IMR-90 (cell line): ENCODE measurements around the gene LATS1. TPM values are rescaled to one million over a fixed set of nuclear protein-coding genes. Genes with fewer than 3 reads are reported as not detected.

Experiments used
- ATAC-seq: fragments of 200-7000 bp; cut with Tn5 transposase; 2 replicates; pipeline ENCODE4 v1.9.1; 2020; ENCODE audit warnings: low read depth, mild to moderate bottlenecking, moderate library complexity
- BruUV-seq: library from RNA; stranded (reverse); fragments of 400-500 nt; replicated peaks from 2 replicates; lab custom pipeline; 2021; lab: Mats Ljungman, UMichigan
- CTCF ChIA-PET: fragments of 300-600 bp; formaldehyde crosslinking; extraction: SDS; loops from one replicate; lab custom pipeline; 2021; ENCODE audit warnings: antibody characterized with exemption; lab: Yijun Ruan, JAX
- POLR2A ChIA-PET: fragments of 300-600 bp; sonication (Branson Sonifier 250); formaldehyde crosslinking; loops from one replicate; lab custom pipeline; 2022; ENCODE audit warnings: antibody characterized with exemption; ENCODE audit not compliant: unreplicated experiment; lab: Charles Lee
- DNase-seq: peaks from one replicate; pipeline ENCODE4 v3.0.0; 2013
- H2AFZ ChIP-seq: replicated peaks from 2 replicates; pipeline ENCODE3; 2013; ENCODE audit warnings: low read length, mild to moderate bottlenecking; ENCODE audit not compliant: poor library complexity
- H2AK5ac ChIP-seq: 2 replicates; pipeline ENCODE4 v1.6.1; 2013; ENCODE audit warnings: low read depth, low read length, inconsistent platforms
- H2AK9ac ChIP-seq: replicated peaks from 2 replicates; pipeline ENCODE3; 2013; ENCODE audit warnings: mild to moderate bottlenecking, low read depth, low read length, moderate library complexity; ENCODE audit not compliant: poor library complexity
- H2BK120ac ChIP-seq: 2 replicates; pipeline ENCODE4 v1.6.1; 2013; ENCODE audit warnings: low read depth, low read length, inconsistent platforms
- H2BK15ac ChIP-seq: 3 replicates; pipeline ENCODE4 v1.6.1; 2013; ENCODE audit warnings: low read depth, low read length, inconsistent platforms
- H2BK20ac ChIP-seq: 2 replicates; pipeline ENCODE4 v1.6.1; 2013; ENCODE audit warnings: low read depth, mild to moderate bottlenecking, inconsistent platforms, low read length, moderate library complexity
- H2BK5ac ChIP-seq: 2 replicates; pipeline ENCODE4 v1.6.1; 2013; ENCODE audit warnings: mild to moderate bottlenecking, low read depth, low read length, inconsistent platforms; ENCODE audit not compliant: poor library complexity, severe bottlenecking
- H3K14ac ChIP-seq: replicated peaks from 2 replicates; pipeline ENCODE4 v1.6.1; 2013; ENCODE audit warnings: low read depth, low read length, inconsistent platforms
- H3K18ac ChIP-seq: 2 replicates; pipeline ENCODE4 v1.6.1; 2013; ENCODE audit warnings: low read depth, low read length, control low read depth
- H3K23ac ChIP-seq: 2 replicates; pipeline ENCODE4 v1.6.1; 2013; ENCODE audit warnings: low read depth, low read length, inconsistent platforms
- H3K27ac ChIP-seq: 2 replicates; pipeline ENCODE4 v1.5.1; 2013; ENCODE audit warnings: mild to moderate bottlenecking, control low read depth, low read length; ENCODE audit not compliant: insufficient read depth
- H3K27me3 ChIP-seq: 2 replicates; pipeline ENCODE4 v1.6.1; 2013; ENCODE audit warnings: low read length; ENCODE audit not compliant: control insufficient read depth, insufficient read depth
- H3K36me3 ChIP-seq: 2 replicates; pipeline ENCODE4 v1.6.1; 2013; ENCODE audit warnings: low read length, mixed read lengths; ENCODE audit not compliant: control insufficient read depth, insufficient read depth
- H3K4ac ChIP-seq: 2 replicates; pipeline ENCODE4 v1.6.1; 2013; ENCODE audit warnings: low read depth, low read length, inconsistent platforms
- H3K4me1 ChIP-seq: 2 replicates; pipeline ENCODE4 v1.6.1; 2013; ENCODE audit warnings: low read length, mixed read lengths; ENCODE audit not compliant: control insufficient read depth, insufficient read depth
- H3K4me2 ChIP-seq: 2 replicates; pipeline ENCODE4 v1.6.1; 2013; ENCODE audit warnings: low read depth, mild to moderate bottlenecking, control low read depth, low read length, moderate library complexity
- H3K4me3 ChIP-seq: 2 replicates; pipeline ENCODE4 v1.5.1; 2013; ENCODE audit warnings: low read depth, mild to moderate bottlenecking, control low read depth, low read length, moderate library complexity; ENCODE audit not compliant: insufficient read depth
- H3K56ac ChIP-seq: 2 replicates; pipeline ENCODE4 v1.6.1; 2013; ENCODE audit warnings: low read length, inconsistent platforms; ENCODE audit not compliant: insufficient read depth; ENCODE audit errors: extremely low read depth
- H3K79me1 ChIP-seq, 2 experiments: 2 replicates each; pipeline ENCODE4 v1.6.1; 2013; ENCODE audit warnings: low read length in 2 of 2, inconsistent platforms in 1 of 2, low read depth in 1 of 2
- H3K9ac ChIP-seq: 2 replicates; pipeline ENCODE4 v1.6.1; 2013; ENCODE audit warnings: low read depth, low read length, control low read depth
- H3K9me1 ChIP-seq: 2 replicates; pipeline ENCODE4 v1.6.1; 2013; ENCODE audit warnings: low read length, inconsistent platforms; ENCODE audit not compliant: insufficient read depth
- H3K9me3 ChIP-seq: 2 replicates; pipeline ENCODE4 v1.6.1; 2013; ENCODE audit warnings: low read length; ENCODE audit not compliant: control insufficient read depth, insufficient read depth
- H4K20me1 ChIP-seq: 2 replicates; pipeline ENCODE4 v1.6.1; 2013; ENCODE audit warnings: low read length, inconsistent platforms; ENCODE audit not compliant: insufficient read depth
- H4K5ac ChIP-seq: 2 replicates; pipeline ENCODE4 v1.6.1; 2013; ENCODE audit warnings: mild to moderate bottlenecking, low read depth, low read length, control low read depth
- H4K8ac ChIP-seq, 2 experiments: 2 replicates each; pipeline ENCODE4 v1.6.1; 2013; ENCODE audit warnings: low read depth in 2 of 2, low read length in 2 of 2, control low read depth in 1 of 2, inconsistent platforms in 1 of 2
- H4K91ac ChIP-seq: 2 replicates; pipeline ENCODE4 v1.6.1; 2013; ENCODE audit warnings: low read depth, low read length, inconsistent platforms; ENCODE audit not compliant: insufficient read depth
- BHLHE40 ChIP-seq: fragments of 150-350 bp; IDR thresholded peaks from 2 replicates; pipeline ENCODE4 v1.6.1; 2016; ENCODE audit warnings: mild to moderate bottlenecking, low read depth, low read length
- CEBPB ChIP-seq: IDR thresholded peaks from 2 replicates; pipeline ENCODE4 v1.6.1; 2012; ENCODE audit warnings: low read depth, low read length, improper control_type of control experiment
- CHD1 ChIP-seq: IDR thresholded peaks from 2 replicates; pipeline ENCODE4 v1.6.1; 2012; ENCODE audit warnings: low read depth, low read length, improper control_type of control experiment
- FOS ChIP-seq: fragments of 150-350 bp; IDR thresholded peaks from 2 replicates; pipeline ENCODE4 v1.6.1; 2016; ENCODE audit warnings: low read depth, low read length
- MAFK ChIP-seq: IDR thresholded peaks from 2 replicates; pipeline ENCODE4 v1.6.1; 2012; ENCODE audit warnings: low read depth, low read length, improper control_type of control experiment
- MXI1 ChIP-seq: IDR thresholded peaks from 2 replicates; pipeline ENCODE4 v1.6.1; 2012; ENCODE audit warnings: low read depth, mild to moderate bottlenecking, low read length, moderate library complexity, borderline replicate concordance
- NFE2L2 ChIP-seq: fragments of 150-350 bp; IDR thresholded peaks from 2 replicates; pipeline ENCODE4 v1.6.1; 2016; ENCODE audit warnings: low read depth, mild to moderate bottlenecking, low read length
- POLR2A ChIP-seq: IDR thresholded peaks from 2 replicates; pipeline ENCODE4 v1.6.1; 2012; ENCODE audit warnings: mild to moderate bottlenecking, low read depth, low read length
- RAD21 ChIP-seq: IDR thresholded peaks from 2 replicates; pipeline ENCODE4 v1.6.1; 2012; ENCODE audit warnings: low read length, improper control_type of control experiment
- RCOR1 ChIP-seq: IDR thresholded peaks from 2 replicates; pipeline ENCODE4 v1.6.1; 2012; ENCODE audit warnings: mild to moderate bottlenecking, low read length, improper control_type of control experiment; ENCODE audit not compliant: insufficient replicate concordance
- RFX5 ChIP-seq: IDR thresholded peaks from 2 replicates; pipeline ENCODE4 v1.8.0; 2012; ENCODE audit warnings: low read depth, mild to moderate bottlenecking, low read length, moderate library complexity
- SMC3 ChIP-seq: fragments of 150-350 bp; IDR thresholded peaks from 2 replicates; pipeline ENCODE4 v1.6.1; 2016; ENCODE audit warnings: low read depth, mild to moderate bottlenecking, antibody characterized with exemption, low read length, moderate library complexity
- dilution Hi-C: fragments of 300-500 bp; cut with HindIII; formaldehyde crosslinking; loops from one replicate; pipeline ENCODE4 v1.14.3; 2018; ENCODE audit warnings: low sequenced_read_pairs; ENCODE audit not compliant: unreplicated experiment
- in situ Hi-C: fragments of 300-500 bp; cut with MboI; formaldehyde crosslinking; loops from 3 replicates; pipeline ENCODE4 v1.14.3; 2019; ENCODE audit warnings: low sequenced_read_pairs, inconsistent platforms, mixed read lengths
- intact Hi-C: fragments of 100-400 bp; cut with micrococcal nuclease; formaldehyde crosslinking; loops from 2 replicates; pipeline ENCODE4 v1.10.0; 2022
- polyA plus RNA-seq, 3 experiments: library from polyadenylated mRNA; depleted of rRNA; stranded (reverse); fragments of >200 nt; gene quantifications; 2 replicates each; pipeline ENCODE4 v1.2.3, GENCODE V29; 2012; ENCODE audit warnings: low replicate concordance in 1 of 3
- total RNA-seq: library from RNA; depleted of rRNA; stranded (reverse); fragments of >200 nt; gene quantifications from 2 replicates; pipeline ENCODE4 v1.2.3, GENCODE V29; 2012
- TF ChIP-seq, protein P1 (sequence below): fragments of 150-350 bp; IDR thresholded peaks from 2 replicates; pipeline ENCODE4 v1.6.1; 2017; ENCODE audit warnings: mild to moderate bottlenecking, antibody characterized with exemption, low read length, low read depth
- TF ChIP-seq, protein P2 (sequence below): fragments of 150-350 bp; IDR thresholded peaks from 2 replicates; pipeline ENCODE4 v1.6.1; 2016; ENCODE audit warnings: low read depth, mild to moderate bottlenecking, low read length, moderate library complexity, borderline replicate concordance
- TF ChIP-seq, protein P3 (sequence below): conservative IDR thresholded peaks from 2 replicates; pipeline ENCODE4 v1.5.1; 2012; ENCODE audit warnings: mild to moderate bottlenecking, low read depth, low read length, improper control_type of control experiment

The LATS1 gene
- total and polyA plus RNA-seq, 2 of the 4 experiments (the other 2 are of a cell fraction): 7.9 to 20.1 TPM

DNA sequence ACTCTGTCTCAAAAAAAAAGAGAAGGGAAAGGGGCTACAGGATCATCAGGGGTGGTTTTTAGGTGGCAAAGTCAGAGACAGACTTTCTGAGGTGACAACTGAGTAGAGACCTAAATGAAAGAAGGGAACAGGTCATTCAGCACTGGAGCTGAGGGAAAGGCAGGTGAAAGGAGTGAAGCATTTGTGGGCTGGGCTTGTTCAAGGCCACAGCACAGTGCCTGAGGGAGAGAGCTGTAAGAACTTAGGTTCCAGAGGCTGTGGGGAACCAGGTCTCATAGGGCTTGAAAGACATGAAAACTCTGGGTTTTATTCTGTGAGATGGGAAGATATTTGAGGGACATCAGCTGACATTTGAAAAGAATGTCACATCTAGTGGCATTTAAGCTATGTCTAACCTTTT is 90.2 kb downstream of the LATS1 start:
- no peak overlapping the region for H3K56ac ChIP-seq
- no peaks in the 10 kb centered on the region for H3K4me1 ChIP-seq
- H3K4ac ChIP-seq: no peak overlapping the region
- peaks cover 13% of the 10 kb centered on the region for H3K36me3 ChIP-seq
- H3K9ac ChIP-seq: no peak overlapping the region
- no peaks in the 10 kb centered on the region for H3K27me3 ChIP-seq
- H2BK20ac ChIP-seq: no peak overlapping the region
- no peak overlapping the region for H4K8ac ChIP-seq
- no peak overlapping the region for H4K5ac ChIP-seq
- H2BK120ac ChIP-seq: no peak overlapping the region
- no peak overlapping the region for H3K4me2 ChIP-seq
- no peak for DNase-seq
- in situ Hi-C loops (no loop called here), intact Hi-C loops (no loop called here), dilution Hi-C loops (no loop called here)
- no peak overlapping the region for H3K23ac ChIP-seq
- H2BK5ac ChIP-seq: no peak overlapping the region
- no peaks in the 10 kb centered on the region for H3K9me1 ChIP-seq
- ChIA-PET CTCF (interaction anchor here (0.6 kb wide), 2 partner anchors 25 to 255 kb away, joined by 3 to 4 read pairs; no protein-coding TSS in a partner anchor), POLR2A (no interaction called here)
- no peak overlapping the region for H3K18ac ChIP-seq
- peaks cover 0 to 4% of the 10 kb centered on the region in 2 experiments; a peak in 3 of 4 replicates for H3K79me1 ChIP-seq
- ATAC-seq: no peak
- H2BK15ac ChIP-seq: no peak overlapping the region
- H4K91ac ChIP-seq: no peak overlapping the region
- TF ChIP-seq, protein P1, sequence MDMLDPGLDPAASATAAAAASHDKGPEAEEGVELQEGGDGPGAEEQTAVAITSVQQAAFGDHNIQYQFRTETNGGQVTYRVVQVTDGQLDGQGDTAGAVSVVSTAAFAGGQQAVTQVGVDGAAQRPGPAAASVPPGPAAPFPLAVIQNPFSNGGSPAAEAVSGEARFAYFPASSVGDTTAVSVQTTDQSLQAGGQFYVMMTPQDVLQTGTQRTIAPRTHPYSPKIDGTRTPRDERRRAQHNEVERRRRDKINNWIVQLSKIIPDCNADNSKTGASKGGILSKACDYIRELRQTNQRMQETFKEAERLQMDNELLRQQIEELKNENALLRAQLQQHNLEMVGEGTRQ: no peak
- TF ChIP-seq CHD1 (no peak), RAD21 (no peak), CEBPB (no peak), FOS (no peak), RFX5 (no peak), NFE2L2 (no peak), MXI1 (no peak), MAFK (no peak), POLR2A (no peak), RCOR1 (no peak), BHLHE40 (no peak), SMC3 (no peak)
- TF ChIP-seq, protein P2, sequence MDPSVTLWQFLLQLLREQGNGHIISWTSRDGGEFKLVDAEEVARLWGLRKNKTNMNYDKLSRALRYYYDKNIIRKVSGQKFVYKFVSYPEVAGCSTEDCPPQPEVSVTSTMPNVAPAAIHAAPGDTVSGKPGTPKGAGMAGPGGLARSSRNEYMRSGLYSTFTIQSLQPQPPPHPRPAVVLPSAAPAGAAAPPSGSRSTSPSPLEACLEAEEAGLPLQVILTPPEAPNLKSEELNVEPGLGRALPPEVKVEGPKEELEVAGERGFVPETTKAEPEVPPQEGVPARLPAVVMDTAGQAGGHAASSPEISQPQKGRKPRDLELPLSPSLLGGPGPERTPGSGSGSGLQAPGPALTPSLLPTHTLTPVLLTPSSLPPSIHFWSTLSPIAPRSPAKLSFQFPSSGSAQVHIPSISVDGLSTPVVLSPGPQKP: no peak
- TF ChIP-seq, protein P3, sequence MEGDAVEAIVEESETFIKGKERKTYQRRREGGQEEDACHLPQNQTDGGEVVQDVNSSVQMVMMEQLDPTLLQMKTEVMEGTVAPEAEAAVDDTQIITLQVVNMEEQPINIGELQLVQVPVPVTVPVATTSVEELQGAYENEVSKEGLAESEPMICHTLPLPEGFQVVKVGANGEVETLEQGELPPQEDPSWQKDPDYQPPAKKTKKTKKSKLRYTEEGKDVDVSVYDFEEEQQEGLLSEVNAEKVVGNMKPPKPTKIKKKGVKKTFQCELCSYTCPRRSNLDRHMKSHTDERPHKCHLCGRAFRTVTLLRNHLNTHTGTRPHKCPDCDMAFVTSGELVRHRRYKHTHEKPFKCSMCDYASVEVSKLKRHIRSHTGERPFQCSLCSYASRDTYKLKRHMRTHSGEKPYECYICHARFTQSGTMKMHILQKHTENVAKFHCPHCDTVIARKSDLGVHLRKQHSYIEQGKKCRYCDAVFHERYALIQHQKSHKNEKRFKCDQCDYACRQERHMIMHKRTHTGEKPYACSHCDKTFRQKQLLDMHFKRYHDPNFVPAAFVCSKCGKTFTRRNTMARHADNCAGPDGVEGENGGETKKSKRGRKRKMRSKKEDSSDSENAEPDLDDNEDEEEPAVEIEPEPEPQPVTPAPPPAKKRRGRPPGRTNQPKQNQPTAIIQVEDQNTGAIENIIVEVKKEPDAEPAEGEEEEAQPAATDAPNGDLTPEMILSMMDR: no peak
- H3K9me3 ChIP-seq: no peaks in the 10 kb centered on the region
- BruUV-seq: no TSS peak
- no peak overlapping the region for H2AFZ ChIP-seq
- H3K27ac ChIP-seq: no peak overlapping the region
- H2AK5ac ChIP-seq: no peak overlapping the region
- no peaks in the 10 kb centered on the region for H4K20me1 ChIP-seq
- H3K14ac ChIP-seq: no peak overlapping the region
- no peak overlapping the region for H2AK9ac ChIP-seq
- no peak overlapping the region for H3K4me3 ChIP-seq
